ENCODE data around the gene ZNF738. TPM values are rescaled to one million over a fixed set of nuclear protein-coding genes. Genes with fewer than 3 reads are reported as not detected.

Gene ZNF738
- total and polyA plus RNA-seq, 10 of the 15 experiments (the other 5 are each of a cell fraction or from before 2014, with no cell fraction given): 11.6 to 29.4 (median 15.0) TPM

- TF ChIP-seq ZNF592 (IDR thresholded peaks at IDR 0.05): no peak
- TF ChIP-seq CUX1 (IDR thresholded peaks at IDR 0.05; ENCODE audit: insufficient replicate concordance, low read depth, low read length): no peak
- TF ChIP-seq PBX3 (IDR thresholded peaks at IDR 0.05; ENCODE audit: insufficient replicate concordance, low read depth, low read length): no peak
- no peak for TF ChIP-seq SIN3A (IDR thresholded peaks at IDR 0.05; ENCODE audit: low read depth, low read length)
- no peak for TF ChIP-seq PAX5 (IDR thresholded peaks at IDR 0.05; ENCODE audit: borderline replicate concordance, low read depth, low read length)
- no peak for TF ChIP-seq SMC3 (IDR thresholded peaks at IDR 0.05; ENCODE audit: borderline replicate concordance, low read length)
These were observed 63.4 kb downstream of the ZNF738 start (continued) for GRCh38 chr19:21422244-21422643.
